ENCODE results near the gene ZNF804A.

Gene ZNF804A

GRCh38 chr2:184598316-184599053 is at the start of gene ZNF804A:
ZNF804A (plus strand) TSS chr2:184598529; CDS start chr2:184598960, 431 bp downstream.
- DNase-seq (ENCODE audit: low spot score): peak; percentile 61

GRCh38 chr2:184549153-184549552 is 49.2 kb upstream of the ZNF804A start:
- no peak for DNase-seq (ENCODE audit: low spot score)

- no peak for DNase-seq (ENCODE audit: low spot score)
Measured at GRCh38 chr2:184551626-184552025, 46.7 kb upstream of the ZNF804A start.

- DNase-seq (ENCODE audit: low spot score): no peak
Measured at GRCh38 chr2:184554736-184555135, 43.6 kb upstream of the ZNF804A start.

- no peak for DNase-seq (ENCODE audit: low spot score)
Measured at GRCh38 chr2:184555352-184555751, 43.0 kb upstream of the ZNF804A start.

GRCh38 chr2:184556639-184557038 is 41.7 kb upstream of the ZNF804A start:
- DNase-seq (ENCODE audit: low spot score): no peak

- no peak for DNase-seq (ENCODE audit: low spot score)
Measured at GRCh38 chr2:184558713-184559464, 39.4 kb upstream of the ZNF804A start.

GRCh38 chr2:184560603-184561002 is 37.7 kb upstream of the ZNF804A start:
- DNase-seq (ENCODE audit: low spot score): no peak

GRCh38 chr2:184562532-184562931 is 35.8 kb upstream of the ZNF804A start:
- DNase-seq (ENCODE audit: low spot score): no peak

- no peak for DNase-seq (ENCODE audit: low spot score)
Measured at GRCh38 chr2:184564092-184564491, 34.2 kb upstream of the ZNF804A start.

- DNase-seq (ENCODE audit: low spot score): no peak
Measured at GRCh38 chr2:184566716-184567115, 31.6 kb upstream of the ZNF804A start.

GRCh38 chr2:184577056-184577455 is 21.3 kb upstream of the ZNF804A start:
- DNase-seq (ENCODE audit: low spot score): no peak

- no peak for DNase-seq (ENCODE audit: low spot score)
Measured at GRCh38 chr2:184577743-184578142, 20.6 kb upstream of the ZNF804A start.

GRCh38 chr2:184579226-184579625 is 19.1 kb upstream of the ZNF804A start:
- DNase-seq (ENCODE audit: low spot score): no peak

GRCh38 chr2:184581391-184581790 is 16.9 kb upstream of the ZNF804A start:
- no peak for DNase-seq (ENCODE audit: low spot score)

GRCh38 chr2:184589261-184589660 is 9.1 kb upstream of the ZNF804A start:
- no peak for DNase-seq (ENCODE audit: low spot score)

GRCh38 chr2:184596819-184597411 is 1.4 kb upstream of the ZNF804A start:
- no peak for DNase-seq (ENCODE audit: low spot score)

- DNase-seq (ENCODE audit: low spot score): peak; percentile 47
Measured at GRCh38 chr2:184597571-184597991, 748 bp upstream of the ZNF804A start.

GRCh38 chr2:184598002-184598315 is 370 bp upstream of the ZNF804A start:
- no peak for DNase-seq (ENCODE audit: low spot score)

GRCh38 chr2:184599054-184599871 is 934 bp downstream of the ZNF804A start:
- no peak for DNase-seq (ENCODE audit: low spot score)

- no peak for DNase-seq (ENCODE audit: low spot score)
Measured at GRCh38 chr2:184599872-184600222, 1.5 kb downstream of the ZNF804A start.

GRCh38 chr2:184602734-184603133 is 4.4 kb downstream of the ZNF804A start:
- DNase-seq (ENCODE audit: low spot score): no peak

Measured in AG20443 (cell line).